ENCODE data around the gene CTSW.

The CTSW gene

DNA sequence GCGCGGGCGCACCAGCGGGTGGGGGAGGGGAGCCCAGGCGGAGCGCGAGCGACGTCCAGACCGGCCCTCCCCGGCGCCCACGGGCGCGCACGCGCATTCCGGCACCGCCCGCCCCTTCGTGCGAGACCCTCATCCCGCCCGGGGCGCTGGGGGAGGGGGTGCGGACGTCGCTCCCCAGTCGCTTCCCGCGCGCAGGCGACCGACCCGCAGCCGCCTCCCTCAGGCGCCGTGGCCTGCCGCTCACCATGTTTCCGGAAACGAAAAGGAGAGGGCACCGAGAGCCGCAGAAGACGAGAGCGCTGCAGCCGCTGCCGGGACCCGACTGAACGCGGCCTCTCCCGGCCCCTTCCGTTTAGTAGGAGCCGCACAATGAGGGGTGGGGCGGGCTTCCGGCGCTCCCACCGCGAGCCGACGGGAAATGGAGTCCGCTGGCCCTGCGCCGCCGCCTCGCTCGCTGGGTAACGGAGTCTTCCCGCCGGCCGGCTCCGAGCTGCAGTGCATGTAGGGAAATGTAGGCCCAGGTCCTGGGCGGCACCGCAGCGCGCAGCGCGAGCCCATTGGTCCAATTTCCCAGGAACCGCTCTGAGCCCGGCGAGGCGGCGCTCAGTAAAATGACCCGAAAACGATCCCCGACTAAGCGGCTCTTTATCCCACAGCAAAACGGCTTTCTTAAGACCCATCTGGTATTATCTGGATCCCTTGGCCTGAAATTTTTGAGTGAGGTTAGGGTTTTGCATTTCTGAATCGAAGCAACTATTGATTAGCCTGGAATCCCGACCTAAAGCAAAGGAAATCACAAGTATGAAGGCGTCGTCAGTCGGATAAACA lies 21.6 kb upstream of the CTSW start, which contains the start of gene CFL1:
Gene CFL1 (minus strand): TSS at position 328 of the 828 bp plus-strand sequence. CDS start 81 bp downstream, at position 247.
- Histone ChIP-seq H3K4me1 (ENCODE audit: low read depth, poor library complexity, severe bottlenecking) (peaks cover 34% of the 10 kb centered on the region), H3K9ac (peak within 1 kb of the TSS; percentile 69), H3K36me3 (ENCODE audit: insufficient read depth) (peaks cover 13% of the 10 kb centered on the region; the same call in 1 of the 2 replicates), H3K27me3 (ENCODE audit: insufficient read depth, low read depth) (no peaks in the 10 kb centered on the region), H4K20me1 (ENCODE audit: insufficient read depth) (peaks cover 10% of the 10 kb centered on the region), H3K4me3 (IDR thresholded peaks at IDR 0.05; ENCODE audit: insufficient read depth, low read depth, low read length) (no peak within 1 kb of the TSS), H3K79me2 (ENCODE audit: insufficient read depth, low read depth) (peaks cover 58% of the 10 kb centered on the region), H2AFZ (ENCODE audit: low read depth) (peak within 1 kb of the TSS; percentile 55), H3K27ac (peak within 1 kb of the TSS; percentile 65), H3K4me2 (peak within 1 kb of the TSS; percentile 98)
- TF ChIP-seq, protein P1, sequence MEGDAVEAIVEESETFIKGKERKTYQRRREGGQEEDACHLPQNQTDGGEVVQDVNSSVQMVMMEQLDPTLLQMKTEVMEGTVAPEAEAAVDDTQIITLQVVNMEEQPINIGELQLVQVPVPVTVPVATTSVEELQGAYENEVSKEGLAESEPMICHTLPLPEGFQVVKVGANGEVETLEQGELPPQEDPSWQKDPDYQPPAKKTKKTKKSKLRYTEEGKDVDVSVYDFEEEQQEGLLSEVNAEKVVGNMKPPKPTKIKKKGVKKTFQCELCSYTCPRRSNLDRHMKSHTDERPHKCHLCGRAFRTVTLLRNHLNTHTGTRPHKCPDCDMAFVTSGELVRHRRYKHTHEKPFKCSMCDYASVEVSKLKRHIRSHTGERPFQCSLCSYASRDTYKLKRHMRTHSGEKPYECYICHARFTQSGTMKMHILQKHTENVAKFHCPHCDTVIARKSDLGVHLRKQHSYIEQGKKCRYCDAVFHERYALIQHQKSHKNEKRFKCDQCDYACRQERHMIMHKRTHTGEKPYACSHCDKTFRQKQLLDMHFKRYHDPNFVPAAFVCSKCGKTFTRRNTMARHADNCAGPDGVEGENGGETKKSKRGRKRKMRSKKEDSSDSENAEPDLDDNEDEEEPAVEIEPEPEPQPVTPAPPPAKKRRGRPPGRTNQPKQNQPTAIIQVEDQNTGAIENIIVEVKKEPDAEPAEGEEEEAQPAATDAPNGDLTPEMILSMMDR (conservative IDR thresholded peaks at IDR 0.05; ENCODE audit: low read depth, low read length), result no peak

DNA sequence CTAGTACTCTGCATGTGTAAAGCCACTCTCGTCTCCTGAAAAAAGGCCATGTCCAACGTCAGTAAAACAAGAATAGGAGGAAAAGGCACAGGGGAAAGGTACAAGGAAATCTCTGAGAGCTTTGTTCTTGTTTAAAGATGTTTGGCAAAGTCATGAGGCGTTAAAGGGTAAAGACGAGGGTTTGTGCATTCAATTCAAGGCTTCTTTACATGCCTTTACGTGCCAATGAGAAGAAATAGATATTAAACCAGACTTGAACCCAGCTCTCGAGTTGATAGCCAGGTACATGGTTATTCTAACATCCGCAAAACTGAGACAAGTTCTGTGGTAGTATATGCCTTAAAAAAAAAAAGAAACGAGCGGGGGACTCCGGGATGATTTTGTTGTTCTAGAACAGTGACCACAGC lies 21.0 kb upstream of the CTSW start:
- H3K27me3 ChIP-seq (ENCODE audit: insufficient read depth, low read depth), result no peaks in the 10 kb centered on the region
- peak overlapping the region; percentile 6; the same call in 1 of the 2 replicates for H3K9ac ChIP-seq
- H3K36me3 ChIP-seq (ENCODE audit: insufficient read depth), result peaks cover 13% of the 10 kb centered on the region; the same call in 1 of the 2 replicates
- peaks cover 10% of the 10 kb centered on the region for H4K20me1 ChIP-seq (ENCODE audit: insufficient read depth)
- peak overlapping the region; percentile 55 for H2AFZ ChIP-seq (ENCODE audit: low read depth)
- peaks cover 34% of the 10 kb centered on the region for H3K4me1 ChIP-seq (ENCODE audit: low read depth, poor library complexity, severe bottlenecking)
- peak overlapping the region; percentile 87 for H3K4me2 ChIP-seq
- TF ChIP-seq, protein P1 (conservative IDR thresholded peaks at IDR 0.05; ENCODE audit: low read depth, low read length), result no peak
- H3K27ac ChIP-seq, result peak overlapping the region; percentile 40; the same call in 1 of the 2 replicates
- H3K79me2 ChIP-seq (ENCODE audit: insufficient read depth, low read depth), result peaks cover 58% of the 10 kb centered on the region
- H3K4me3 ChIP-seq (IDR thresholded peaks at IDR 0.05; ENCODE audit: insufficient read depth, low read depth, low read length), result no peak overlapping the region

DNA sequence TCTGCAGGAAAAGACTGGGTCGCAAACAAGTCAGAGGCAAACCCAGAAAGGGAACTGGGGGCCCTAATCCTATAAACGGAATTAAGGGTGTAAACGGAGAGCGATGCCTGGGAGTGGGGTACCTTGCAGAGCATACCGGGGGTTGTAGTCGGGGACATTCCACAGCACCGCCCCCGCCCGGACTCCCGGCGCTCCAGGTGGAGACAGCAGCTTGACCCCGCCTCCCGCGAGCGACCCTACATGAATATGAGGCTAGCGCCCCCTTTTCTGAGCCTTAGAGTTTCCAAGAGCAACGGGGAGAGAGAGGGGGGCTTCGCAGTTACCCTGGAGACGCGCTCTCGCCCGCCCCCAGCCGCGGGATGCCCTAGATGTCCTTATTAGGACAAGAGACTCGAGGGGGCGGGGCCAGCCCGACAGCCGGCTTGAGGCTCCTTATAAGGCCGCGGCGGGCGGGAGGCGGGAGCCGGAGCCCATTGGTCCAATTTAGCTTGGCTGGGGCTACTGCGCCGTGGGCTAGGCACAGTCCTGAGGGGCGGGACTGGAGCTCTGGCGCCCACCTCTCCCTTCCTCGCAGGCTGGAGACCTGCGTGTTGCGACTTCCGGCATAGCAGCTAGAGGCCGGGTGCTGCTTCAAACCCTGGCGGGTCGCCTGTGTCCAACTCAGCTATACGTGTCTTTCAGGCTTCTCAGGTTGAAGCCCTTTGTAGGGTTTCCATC lies 20.4 kb upstream of the CTSW start:
- Histone ChIP-seq H3K79me2 (ENCODE audit: insufficient read depth, low read depth) (peaks cover 58% of the 10 kb centered on the region), H3K27me3 (ENCODE audit: insufficient read depth, low read depth) (no peaks in the 10 kb centered on the region), H3K27ac (peak overlapping the region; percentile 82), H3K36me3 (ENCODE audit: insufficient read depth) (peaks cover 13% of the 10 kb centered on the region; the same call in 1 of the 2 replicates), H3K4me3 (IDR thresholded peaks at IDR 0.05; ENCODE audit: insufficient read depth, low read depth, low read length) (no peak overlapping the region), H3K4me2 (peak overlapping the region; percentile 87), H3K9ac (peak overlapping the region; percentile 81), H3K4me1 (ENCODE audit: low read depth, poor library complexity, severe bottlenecking) (peaks cover 34% of the 10 kb centered on the region), H2AFZ (ENCODE audit: low read depth) (peak overlapping the region; percentile 55; the same call in 1 of the 2 replicates), H4K20me1 (ENCODE audit: insufficient read depth) (peaks cover 10% of the 10 kb centered on the region)
- TF ChIP-seq, protein P1 (conservative IDR thresholded peaks at IDR 0.05; ENCODE audit: low read depth, low read length), result no peak

DNA sequence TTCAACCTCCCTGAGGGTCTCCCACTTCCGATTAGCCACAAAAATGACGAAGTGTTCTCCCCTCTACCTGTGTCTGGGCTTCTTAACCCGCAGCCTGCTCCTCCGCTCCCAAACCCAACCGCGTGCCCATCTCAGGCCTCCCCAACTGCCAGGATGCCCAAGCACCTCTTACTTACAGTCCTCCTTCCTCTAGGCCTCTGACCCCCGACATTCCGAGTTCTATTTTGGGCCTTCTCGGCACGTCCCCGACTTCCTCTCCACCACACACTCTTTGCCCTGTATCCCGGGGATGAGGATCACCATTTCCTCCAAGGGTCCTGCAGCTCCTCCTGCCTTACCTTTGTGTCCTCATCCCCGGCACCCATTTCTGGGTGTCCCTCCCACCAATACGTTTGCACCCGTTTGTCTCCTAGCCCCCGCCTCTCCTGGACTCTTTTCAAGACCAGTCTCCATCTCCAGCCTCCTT lies 19.8 kb upstream of the CTSW start:
- Histone ChIP-seq H3K36me3 (ENCODE audit: insufficient read depth) (peaks cover 9% of the 10 kb centered on the region; the same call in 1 of the 2 replicates), H3K79me2 (ENCODE audit: insufficient read depth, low read depth) (peaks cover 52% of the 10 kb centered on the region)

More for the DNA sequence above, 19.8 kb upstream of the CTSW start:
- Histone ChIP-seq H3K27me3 (ENCODE audit: insufficient read depth, low read depth) (no peaks in the 10 kb centered on the region), H3K4me1 (ENCODE audit: low read depth, poor library complexity, severe bottlenecking) (peaks cover 34% of the 10 kb centered on the region), H2AFZ (ENCODE audit: low read depth) (peak overlapping the region; percentile 55; the same call in 1 of the 2 replicates), H3K27ac (peak overlapping the region; percentile 82), H3K4me2 (peak overlapping the region; percentile 87), H4K20me1 (ENCODE audit: insufficient read depth) (peaks cover 10% of the 10 kb centered on the region), H3K9ac (peak overlapping the region; percentile 81), H3K4me3 (IDR thresholded peaks at IDR 0.05; ENCODE audit: insufficient read depth, low read depth, low read length) (no peak overlapping the region)
- TF ChIP-seq, protein P1 (conservative IDR thresholded peaks at IDR 0.05; ENCODE audit: low read depth, low read length), result no peak
